ENCODE data around the gene MYL4.
"Not testable (repeated sequence)": the region's sequence is repeated elsewhere in the genome, so short reads cannot be mapped to it uniquely, and the experiment has no call there.

MYL4 gene

GRCh38 chr17:47208744-47209488, at the start of gene MYL4:
MYL4 (plus strand) TSS chr17:47209348; CDS start chr17:47209423, 75 bp downstream.
- CTCF ChIA-PET, result interaction anchor here (2.7 to 4.0 kb wide), 3 partner anchors 11 to 107 kb away, joined by 12 to 29 read pairs (median 18); no protein-coding TSS in a partner anchor
- TF ChIP-seq CTCF (IDR thresholded peaks at IDR 0.05; ENCODE audit: control extremely low read depth, extremely low read depth, low read depth, missing control alignments), result no peak
- POLR2A ChIA-PET, result no interaction called here
- no peak for DNase-seq (ENCODE audit: extremely low spot score)

- POLR2A ChIA-PET, result no interaction called here
- DNase-seq (ENCODE audit: extremely low spot score), result no peak
- TF ChIP-seq CTCF (IDR thresholded peaks at IDR 0.05; ENCODE audit: control extremely low read depth, extremely low read depth, low read depth, missing control alignments), result no peak
- CTCF ChIA-PET, result interaction anchor here (1.4 kb wide), 1 partner anchor 39 kb away, joined by 3 read pairs; no protein-coding TSS in a partner anchor
Observed at GRCh38 chr17:47162013-47162622, 47.0 kb upstream of the MYL4 start.

- POLR2A ChIA-PET, result no interaction called here
- CTCF ChIA-PET, result interaction anchor here (1.5 kb wide), 1 partner anchor 18 kb away, joined by 4 read pairs; no protein-coding TSS in a partner anchor
- no peak for TF ChIP-seq CTCF (IDR thresholded peaks at IDR 0.05; ENCODE audit: control extremely low read depth, extremely low read depth, low read depth, missing control alignments)
- no peak for DNase-seq (ENCODE audit: extremely low spot score)
Observed at GRCh38 chr17:47164263-47164662, 44.9 kb upstream of the MYL4 start.

- TF ChIP-seq CTCF (IDR thresholded peaks at IDR 0.05; ENCODE audit: control extremely low read depth, extremely low read depth, low read depth, missing control alignments), result no peak
- POLR2A ChIA-PET, result no interaction called here
- DNase-seq (ENCODE audit: extremely low spot score), result no peak
- CTCF ChIA-PET, result no interaction called here
Observed at GRCh38 chr17:47165137-47165536, 44.0 kb upstream of the MYL4 start.

GRCh38 chr17:47166854-47167253, 42.3 kb upstream of the MYL4 start:
- POLR2A ChIA-PET; CTCF ChIA-PET; DNase-seq (ENCODE audit: extremely low spot score): not testable (repeated sequence)

- POLR2A ChIA-PET; DNase-seq (ENCODE audit: extremely low spot score): not testable (repeated sequence)
- CTCF ChIA-PET, result interaction anchor here (1.2 kb wide), 1 partner anchor 21 kb away, joined by 3 read pairs; the partner anchor contains the start of gene CDC27
Observed at GRCh38 chr17:47168896-47169295, 40.3 kb upstream of the MYL4 start.

- no peak for DNase-seq (ENCODE audit: extremely low spot score)
- ChIA-PET CTCF (interaction anchor here (0.9 kb wide), 1 partner anchor 14 kb away, joined by 3 read pairs; no protein-coding TSS in a partner anchor), POLR2A (interaction anchor here (0.6 kb wide), 1 partner anchor 181 kb away, joined by 5 read pairs; no protein-coding TSS in a partner anchor)
- no peak for TF ChIP-seq CTCF (IDR thresholded peaks at IDR 0.05; ENCODE audit: control extremely low read depth, extremely low read depth, low read depth, missing control alignments)
Observed at GRCh38 chr17:47170710-47171109, 38.4 kb upstream of the MYL4 start.

Measured in GM10248 (cell line).